A673 (cell line): ENCODE data around the gene BAG5. TPM values are rescaled to one million over a fixed set of nuclear protein-coding genes. Genes with fewer than 3 reads are reported as not detected.

Experiments used
- BruUV-seq: library from RNA; stranded (reverse); fragments of 400-500 nt; replicated peaks from 2 replicates; lab custom pipeline; 2021; lab: Mats Ljungman, UMichigan
- CTCF ChIA-PET: fragments of 300-600 bp; sonication (Branson Sonifier 250); formaldehyde crosslinking; loops from one replicate; lab custom pipeline; 2022; ENCODE audit warnings: antibody characterized with exemption; lab: Charles Lee
- POLR2A ChIA-PET: fragments of 300-600 bp; sonication (Branson Sonifier 250); formaldehyde crosslinking; loops from one replicate; lab custom pipeline; 2022; ENCODE audit warnings: antibody characterized with exemption; ENCODE audit not compliant: low non-redundant PET; lab: Charles Lee
- DNase-seq: peaks from one replicate; pipeline ENCODE4 v3.0.0-alpha.2; 2015; ENCODE audit warnings: low spot score
- H3K27ac ChIP-seq: fragments of 200-600 bp; sonication (generic); 2 replicates; pipeline ENCODE4 v1.5.1; 2016; ENCODE audit warnings: mixed run types, low read depth, mild to moderate bottlenecking, mixed read lengths, antibody characterized with exemption, low read length; ENCODE audit not compliant: poor library complexity, severe bottlenecking
- H3K27me3 ChIP-seq: fragments of 200-600 bp; sonication (generic); replicated peaks from 2 replicates; pipeline ENCODE4 v1.6.1; 2017; ENCODE audit warnings: mixed run types, low read depth, mild to moderate bottlenecking, mixed read lengths, antibody characterized with exemption, low read length; ENCODE audit not compliant: insufficient read depth, poor library complexity
- H3K36me3 ChIP-seq: fragments of 200-600 bp; sonication (generic); 2 replicates; pipeline ENCODE4 v1.6.1; 2016; ENCODE audit warnings: mixed run types, mild to moderate bottlenecking, mixed read lengths, antibody characterized with exemption, low read length; ENCODE audit not compliant: insufficient read depth, poor library complexity, severe bottlenecking
- H3K4me1 ChIP-seq: fragments of 200-600 bp; sonication (generic); 2 replicates; pipeline ENCODE4 v1.6.1; 2017; ENCODE audit warnings: mixed run types, mild to moderate bottlenecking, mixed read lengths, antibody characterized with exemption, low read length; ENCODE audit not compliant: insufficient read depth, poor library complexity, severe bottlenecking
- H3K4me3 ChIP-seq: fragments of 200-600 bp; sonication (generic); 2 replicates; pipeline ENCODE4 v1.5.1; 2016; ENCODE audit warnings: low read depth, mixed run types, mild to moderate bottlenecking, mixed read lengths, low read length; ENCODE audit not compliant: poor library complexity, severe bottlenecking
- H3K9me3 ChIP-seq: fragments of 200-600 bp; sonication (generic); 2 replicates; pipeline ENCODE4 v1.6.1; 2016; ENCODE audit warnings: mixed run types, low read depth, mild to moderate bottlenecking, mixed read lengths, antibody characterized with exemption, low read length; ENCODE audit not compliant: poor library complexity, severe bottlenecking
- EZH2 ChIP-seq: fragments of 200-600 bp; sonication (generic); IDR thresholded peaks from 2 replicates; pipeline ENCODE4 v1.6.1; 2017; ENCODE audit warnings: borderline replicate concordance, low read depth, mild to moderate bottlenecking, mixed read lengths, antibody characterized with exemption, low read length; ENCODE audit not compliant: poor library complexity, severe bottlenecking
- intact Hi-C: fragments of 100-400 bp; cut with micrococcal nuclease; formaldehyde crosslinking; loops from one replicate; pipeline ENCODE4 v1.10.0; 2022; ENCODE audit not compliant: unreplicated experiment
- total RNA-seq: library from RNA; stranded (reverse); gene quantifications from 2 replicates; pipeline ENCODE4 v1.2.3, GENCODE V29; 2021
- TF ChIP-seq, protein P1 (sequence below): fragments of 300-800, 200-600 bp; sonication (generic); conservative IDR thresholded peaks from 2 replicates; pipeline ENCODE4 v1.5.1; 2017; ENCODE audit warnings: low read depth, mild to moderate bottlenecking, antibody characterized with exemption, low read length, moderate library complexity, mixed read lengths

BAG5 gene
- total RNA-seq, 1 experiment from 2014 or later: 39.8 TPM

DNA sequence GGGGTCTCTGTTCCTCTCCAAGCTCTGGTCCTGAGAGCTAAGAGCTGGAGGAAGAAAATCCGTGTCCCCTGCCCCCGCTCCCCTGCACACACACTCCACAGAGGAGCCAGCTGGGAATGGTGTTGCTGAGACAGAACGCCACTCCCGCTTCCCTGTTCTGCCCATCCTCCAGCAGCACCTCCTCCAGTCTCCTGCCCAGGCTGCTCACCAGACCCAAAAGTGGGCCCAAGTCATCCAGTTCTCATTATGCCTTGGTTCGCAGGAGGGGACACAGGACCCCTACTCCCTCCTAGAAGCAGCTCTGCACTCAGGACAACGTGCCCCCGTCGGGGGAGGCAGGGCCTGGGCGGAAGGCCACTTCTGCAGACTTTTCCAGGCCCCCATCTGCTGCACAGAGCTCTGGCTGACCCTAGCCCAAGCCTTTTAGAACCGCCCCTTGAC lies 34.3 kb downstream of the BAG5 start:
- no peak for TF ChIP-seq EZH2
- TF ChIP-seq, protein P1, sequence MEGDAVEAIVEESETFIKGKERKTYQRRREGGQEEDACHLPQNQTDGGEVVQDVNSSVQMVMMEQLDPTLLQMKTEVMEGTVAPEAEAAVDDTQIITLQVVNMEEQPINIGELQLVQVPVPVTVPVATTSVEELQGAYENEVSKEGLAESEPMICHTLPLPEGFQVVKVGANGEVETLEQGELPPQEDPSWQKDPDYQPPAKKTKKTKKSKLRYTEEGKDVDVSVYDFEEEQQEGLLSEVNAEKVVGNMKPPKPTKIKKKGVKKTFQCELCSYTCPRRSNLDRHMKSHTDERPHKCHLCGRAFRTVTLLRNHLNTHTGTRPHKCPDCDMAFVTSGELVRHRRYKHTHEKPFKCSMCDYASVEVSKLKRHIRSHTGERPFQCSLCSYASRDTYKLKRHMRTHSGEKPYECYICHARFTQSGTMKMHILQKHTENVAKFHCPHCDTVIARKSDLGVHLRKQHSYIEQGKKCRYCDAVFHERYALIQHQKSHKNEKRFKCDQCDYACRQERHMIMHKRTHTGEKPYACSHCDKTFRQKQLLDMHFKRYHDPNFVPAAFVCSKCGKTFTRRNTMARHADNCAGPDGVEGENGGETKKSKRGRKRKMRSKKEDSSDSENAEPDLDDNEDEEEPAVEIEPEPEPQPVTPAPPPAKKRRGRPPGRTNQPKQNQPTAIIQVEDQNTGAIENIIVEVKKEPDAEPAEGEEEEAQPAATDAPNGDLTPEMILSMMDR: no peak
- no TSS peak for BruUV-seq
- no peaks in the 10 kb centered on the region for H3K27me3 ChIP-seq
- intact Hi-C loops: no loop called here
- no peak for DNase-seq
- peak overlapping the region; percentile 99 for H3K4me3 ChIP-seq
- no peaks in the 10 kb centered on the region for H3K9me3 ChIP-seq
- peak overlapping the region; percentile 82 for H3K27ac ChIP-seq
- no peaks in the 10 kb centered on the region for H3K36me3 ChIP-seq
- CTCF ChIA-PET: interaction anchor here (0.7 to 0.8 kb wide), 2 partner anchors 11 to 30 kb away, joined by 4 read pairs; no protein-coding TSS in a partner anchor
- POLR2A ChIA-PET: no interaction called here
- peaks cover 19% of the 10 kb centered on the region for H3K4me1 ChIP-seq

DNA sequence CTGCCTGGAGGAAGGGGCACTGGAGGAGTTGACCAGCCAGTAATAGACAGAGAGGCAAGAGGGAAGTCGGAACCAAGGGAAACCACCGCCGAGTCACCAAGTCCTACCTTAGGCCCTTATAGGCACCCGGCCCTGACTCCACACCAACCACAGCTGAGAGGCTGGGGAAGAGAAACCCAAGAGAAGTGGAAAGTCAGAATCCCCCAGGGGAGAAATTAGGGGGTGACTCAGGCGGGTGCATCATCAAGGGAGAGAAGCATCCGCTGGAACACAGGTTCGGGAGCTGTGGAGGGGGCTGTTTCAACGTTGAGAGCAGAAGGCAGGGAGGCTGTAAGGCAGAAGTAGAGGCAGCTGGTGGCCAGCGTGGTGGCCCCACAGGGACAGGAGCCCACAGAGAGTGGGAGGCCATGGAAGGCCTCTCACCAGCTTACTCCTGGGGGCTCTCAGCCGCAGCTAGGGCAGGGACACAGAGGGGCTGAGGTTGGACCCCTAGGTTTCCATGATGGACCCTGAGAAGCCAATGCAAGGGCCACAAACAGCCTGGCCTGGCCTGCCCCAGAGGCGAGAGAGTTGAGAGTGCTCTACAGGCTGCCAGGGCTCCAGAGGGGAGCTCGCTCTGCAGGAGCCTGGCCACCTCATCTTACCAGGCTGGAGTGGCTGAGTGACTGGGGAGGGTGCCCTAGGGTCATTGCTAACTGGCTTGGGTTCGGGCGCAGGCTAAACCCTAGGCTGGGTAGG lies 34.9 kb downstream of the BAG5 start:
- DNase-seq: peak; percentile 52
- H3K4me3 ChIP-seq: no peak overlapping the region
- H3K27me3 ChIP-seq: no peaks in the 10 kb centered on the region
- CTCF ChIA-PET: no interaction called here
- BruUV-seq: no TSS peak
- H3K4me1 ChIP-seq: peaks cover 23% of the 10 kb centered on the region
- H3K27ac ChIP-seq: peak overlapping the region; percentile 82
- no peak for TF ChIP-seq EZH2
- TF ChIP-seq, protein P1: no peak
- intact Hi-C loops: no loop called here
- H3K9me3 ChIP-seq: no peaks in the 10 kb centered on the region
- no peaks in the 10 kb centered on the region for H3K36me3 ChIP-seq
- POLR2A ChIA-PET: no interaction called here

DNA sequence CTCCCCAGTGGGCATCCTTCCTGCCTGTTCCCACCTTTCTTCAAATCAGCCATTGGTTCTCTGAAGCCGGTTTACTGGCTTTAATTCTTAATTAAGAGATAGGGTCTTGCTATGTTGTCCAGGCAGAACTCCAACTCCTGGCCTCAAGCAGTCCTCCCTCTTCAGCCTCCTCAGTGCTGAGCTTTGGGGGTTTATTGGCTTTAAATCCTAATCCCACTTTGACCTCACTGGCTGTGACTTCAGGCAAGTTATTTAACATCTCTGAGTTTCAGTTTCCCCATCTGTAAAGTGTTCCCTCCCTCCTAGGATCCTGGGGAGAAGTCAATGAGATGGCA lies 35.6 kb downstream of the BAG5 start:
- Histone ChIP-seq H3K36me3 (no peaks in the 10 kb centered on the region), H3K4me1 (peaks cover 23% of the 10 kb centered on the region), H3K27ac (no peak overlapping the region), H3K27me3 (no peaks in the 10 kb centered on the region), H3K9me3 (no peaks in the 10 kb centered on the region), H3K4me3 (no peak overlapping the region)
- ChIA-PET CTCF (no interaction called here), POLR2A (no interaction called here)
- BruUV-seq: no TSS peak
- intact Hi-C loops: no loop called here
- DNase-seq: no peak
- TF ChIP-seq, protein P1: no peak
- TF ChIP-seq EZH2: no peak
